Keratinocyte (primary cell): Measurements from ENCODE around the gene DIP2C.

Source experiments
- EZH2 ChIP-seq: IDR thresholded peaks from one replicate; pipeline ENCODE4 v1.6.1; 2012; ENCODE audit warnings: inconsistent platforms, mild to moderate bottlenecking, low read length, moderate library complexity
- TF ChIP-seq, protein P1 (sequence below), 3 experiments: IDR thresholded peaks in 1 of 3; conservative IDR thresholded peaks in 1 of 3; optimal IDR thresholded peaks in 1 of 3; 2 replicates in 2 of 3; 3 replicates in 1 of 3; pipeline versions ENCODE3 to v1.5.1; 2011; ENCODE audit warnings: low read length in 3 of 3, mild to moderate bottlenecking in 3 of 3, moderate library complexity in 2 of 3, control low read depth in 1 of 3, inconsistent platforms in 1 of 3; ENCODE audit not compliant: insufficient read depth in 2 of 3; ENCODE audit errors: extremely low read depth in 1 of 3

GRCh38 chr10:488933-489215, 200.6 kb downstream of the DIP2C start:
- TF ChIP-seq, protein P1, sequence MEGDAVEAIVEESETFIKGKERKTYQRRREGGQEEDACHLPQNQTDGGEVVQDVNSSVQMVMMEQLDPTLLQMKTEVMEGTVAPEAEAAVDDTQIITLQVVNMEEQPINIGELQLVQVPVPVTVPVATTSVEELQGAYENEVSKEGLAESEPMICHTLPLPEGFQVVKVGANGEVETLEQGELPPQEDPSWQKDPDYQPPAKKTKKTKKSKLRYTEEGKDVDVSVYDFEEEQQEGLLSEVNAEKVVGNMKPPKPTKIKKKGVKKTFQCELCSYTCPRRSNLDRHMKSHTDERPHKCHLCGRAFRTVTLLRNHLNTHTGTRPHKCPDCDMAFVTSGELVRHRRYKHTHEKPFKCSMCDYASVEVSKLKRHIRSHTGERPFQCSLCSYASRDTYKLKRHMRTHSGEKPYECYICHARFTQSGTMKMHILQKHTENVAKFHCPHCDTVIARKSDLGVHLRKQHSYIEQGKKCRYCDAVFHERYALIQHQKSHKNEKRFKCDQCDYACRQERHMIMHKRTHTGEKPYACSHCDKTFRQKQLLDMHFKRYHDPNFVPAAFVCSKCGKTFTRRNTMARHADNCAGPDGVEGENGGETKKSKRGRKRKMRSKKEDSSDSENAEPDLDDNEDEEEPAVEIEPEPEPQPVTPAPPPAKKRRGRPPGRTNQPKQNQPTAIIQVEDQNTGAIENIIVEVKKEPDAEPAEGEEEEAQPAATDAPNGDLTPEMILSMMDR (optimal IDR thresholded peaks at IDR 0.05 in 1 of 3, IDR thresholded peaks at IDR 0.05 in 1 of 3, conservative IDR thresholded peaks at IDR 0.05 in 1 of 3; ENCODE audit: extremely low read depth in 1 of 3, insufficient read depth in 2 of 3, low read length in 3 of 3) = no peak
- TF ChIP-seq EZH2 = no peak
